NCI-H82 treated with DMSO at 0.1 percent for 48 hours (cell line): ENCODE measurements around the gene RTKN.
A peak's percentile ranks its signal among the peaks of the same experiment; 100 is the strongest.
"Not testable (repeated sequence)": the region's sequence is repeated elsewhere in the genome, so short reads cannot be mapped to it uniquely, and the experiment has no call there.

ENCODE experiments used
- DNase-seq: peaks from one replicate; lab custom pipeline; 2025; ENCODE audit not compliant: unreplicated experiment; lab: John Stamatoyannopoulos, UW

RTKN gene

GRCh38 chr2:74439373-74439772 is 2.4 kb downstream of the RTKN start:
- peak; percentile 55 for DNase-seq

GRCh38 chr2:74438248-74438647 is 3.5 kb downstream of the RTKN start:
- DNase-seq: no peak

- no peak for DNase-seq
These were observed 4.7 kb downstream of the RTKN start for GRCh38 chr2:74436848-74437695.

GRCh38 chr2:74436111-74436805 is 5.5 kb downstream of the RTKN start:
- no peak for DNase-seq

GRCh38 chr2:74430502-74430901 is 11.2 kb downstream of the RTKN start:
- no peak for DNase-seq

- DNase-seq: no peak
These were observed 12.0 kb downstream of the RTKN start for GRCh38 chr2:74429487-74430451.

- DNase-seq: no peak
These were observed 13.1 kb downstream of the RTKN start for GRCh38 chr2:74428675-74429074.

- no peak for DNase-seq
These were observed 14.2 kb downstream of the RTKN start for GRCh38 chr2:74427551-74427950.

GRCh38 chr2:74426181-74426758 is 15.5 kb downstream of the RTKN start:
- DNase-seq: no peak

GRCh38 chr2:74425523-74425922 is 16.2 kb downstream of the RTKN start:
- no peak for DNase-seq

- no peak for DNase-seq
These were observed 16.7 kb downstream of the RTKN start for GRCh38 chr2:74424995-74425406.

GRCh38 chr2:74424139-74424992 is 17.4 kb downstream of the RTKN start:
- no peak for DNase-seq

GRCh38 chr2:74423231-74424095 is 18.3 kb downstream of the RTKN start:
- no peak for DNase-seq

GRCh38 chr2:74421221-74421870 is 20.4 kb downstream of the RTKN start, which contains the start of the genes C2orf81 and WDR54:
TSS of gene C2orf81 (minus strand) at chr2:74421619. CDS start at chr2:74421560, 59 bp downstream.
TSS of gene WDR54 (plus strand) at chr2:74421730. CDS start at chr2:74422154, 424 bp downstream.
- peak; percentile 77 for DNase-seq

- not testable (repeated sequence) for DNase-seq
These were observed 21.2 kb downstream of the RTKN start for GRCh38 chr2:74420443-74421103.

- no peak for DNase-seq
These were observed 21.7 kb downstream of the RTKN start for GRCh38 chr2:74420006-74420405.

- DNase-seq: no peak
These were observed 22.4 kb downstream of the RTKN start for GRCh38 chr2:74419345-74419744.

- DNase-seq: no peak
These were observed 23.4 kb downstream of the RTKN start for GRCh38 chr2:74418312-74418711.
